Midbrain (tissue), 1 donor: ENCODE data around the gene HDAC7.

Experiments used
- DNase-seq: peaks from one replicate; lab custom pipeline; 2025; lab: John Stamatoyannopoulos, UW

Gene HDAC7

GRCh38 chr12:47746073-47746472, 73.6 kb downstream of the HDAC7 start:
- DNase-seq: no peak

DNA sequence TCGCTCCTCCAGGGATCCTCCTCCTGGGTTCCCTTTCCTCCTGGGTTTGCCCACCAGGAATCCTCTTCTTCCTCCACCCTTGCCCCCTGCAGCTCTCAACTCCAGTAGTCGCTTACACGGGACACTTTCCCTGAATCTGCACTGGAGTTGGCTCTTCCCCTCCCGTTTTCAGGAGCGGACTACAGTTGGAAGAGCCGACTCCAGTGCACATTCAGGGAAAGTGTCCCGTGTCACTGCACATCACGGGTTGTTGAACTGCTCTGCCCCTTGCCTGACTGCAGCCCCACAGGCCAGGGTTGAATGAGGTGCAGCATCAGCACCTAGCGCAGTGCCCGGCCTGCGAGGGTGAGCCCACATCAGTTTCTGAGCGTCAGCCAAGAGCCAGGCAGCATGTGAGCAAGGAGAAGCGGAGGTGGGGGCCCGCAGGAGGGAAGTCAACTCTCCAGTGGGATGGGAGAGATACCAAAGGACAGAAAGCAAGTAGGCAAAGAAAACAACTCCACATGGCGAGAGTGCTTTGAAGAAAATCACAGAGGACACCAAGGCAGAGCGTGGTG, 74.1 kb downstream of the HDAC7 start:
- no peak for DNase-seq

DNA sequence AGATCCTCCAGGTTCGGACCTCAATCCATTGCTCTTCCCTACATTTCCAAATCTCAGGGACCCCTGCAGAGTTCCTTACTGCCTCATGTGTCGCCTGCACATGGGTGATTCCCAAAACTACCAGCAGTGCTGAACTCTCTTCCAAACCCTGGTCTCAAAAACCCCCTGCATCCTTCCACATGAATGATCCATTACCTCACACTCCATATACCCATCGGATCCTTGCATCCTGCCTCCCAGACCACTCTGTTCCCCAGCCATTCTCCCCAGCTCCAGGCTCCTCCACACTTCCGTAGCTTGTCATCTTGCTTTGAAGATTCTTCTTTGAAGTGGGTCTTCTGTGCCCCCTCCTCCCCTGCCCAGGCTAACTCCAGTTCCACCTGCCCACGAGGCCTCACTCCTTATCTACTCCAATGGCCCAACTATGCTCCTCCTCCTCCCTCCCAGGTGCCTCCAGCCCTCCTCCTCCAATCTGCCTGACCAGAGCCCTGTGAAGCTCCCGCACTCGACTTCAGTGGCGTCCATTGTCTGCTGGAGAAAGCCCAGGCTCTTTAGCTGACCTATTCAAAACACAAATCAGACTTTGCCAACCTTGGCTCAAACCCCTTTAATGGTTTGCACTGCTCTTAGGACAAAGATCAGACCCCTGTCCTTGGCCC, 74.8 kb downstream of the HDAC7 start:
- no peak for DNase-seq

DNA sequence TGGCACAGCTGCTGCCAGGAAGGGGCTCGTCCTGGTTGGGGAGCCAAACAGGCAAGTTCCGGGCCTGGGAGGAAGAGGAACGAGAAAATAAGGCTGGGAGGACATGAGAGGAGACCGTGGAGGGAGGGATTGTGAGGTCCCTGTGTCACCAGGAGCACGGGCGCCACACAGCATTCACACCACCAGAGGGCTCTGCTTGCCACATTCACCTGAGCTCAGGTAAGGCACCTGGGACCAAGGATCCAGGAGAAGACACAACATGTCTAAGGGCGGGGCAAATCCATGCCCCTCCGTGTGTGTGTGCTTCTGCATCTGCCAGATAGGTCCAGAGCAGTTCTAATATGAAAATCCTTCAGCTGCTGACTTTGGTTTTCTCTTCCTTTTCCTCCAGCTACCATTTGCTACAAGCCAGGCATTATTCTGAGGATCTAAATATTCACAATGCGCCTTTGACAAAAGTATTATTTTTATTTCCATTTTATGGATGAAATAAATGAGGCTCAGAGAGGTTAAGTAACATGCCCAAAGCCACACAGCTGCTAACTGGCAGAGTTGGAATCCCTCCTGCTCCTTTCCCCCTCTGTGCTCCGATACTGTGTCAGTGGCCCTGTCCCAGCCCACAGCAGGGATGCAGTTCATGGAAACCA, 75.6 kb downstream of the HDAC7 start:
- no peak for DNase-seq

DNA sequence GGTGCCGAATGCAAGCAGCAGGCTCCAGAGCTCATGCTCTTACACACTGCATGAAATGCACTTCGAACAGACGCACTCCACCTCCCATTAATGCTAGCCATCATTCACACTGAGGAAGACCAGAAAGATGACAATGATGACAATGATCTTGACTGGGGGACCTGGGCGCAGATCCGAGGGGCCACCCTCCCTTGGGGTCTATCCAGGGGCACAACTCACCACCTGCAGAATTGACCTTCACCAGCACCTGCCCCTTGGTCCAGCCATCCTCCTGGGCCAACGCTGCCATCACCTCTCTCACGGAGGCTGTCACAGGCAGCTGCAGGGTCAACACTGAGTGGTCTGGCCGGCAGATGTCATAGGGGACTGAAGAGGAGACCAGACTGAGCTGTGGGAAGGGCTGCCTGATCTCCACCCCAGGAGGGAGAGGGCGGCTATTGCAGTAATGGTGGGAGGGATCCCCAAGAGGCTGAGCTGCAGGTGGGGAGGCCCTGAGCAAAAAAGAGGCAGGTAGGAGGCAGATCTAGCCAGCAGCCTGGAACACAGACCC, 76.3 kb downstream of the HDAC7 start:
- DNase-seq: no peak

DNA sequence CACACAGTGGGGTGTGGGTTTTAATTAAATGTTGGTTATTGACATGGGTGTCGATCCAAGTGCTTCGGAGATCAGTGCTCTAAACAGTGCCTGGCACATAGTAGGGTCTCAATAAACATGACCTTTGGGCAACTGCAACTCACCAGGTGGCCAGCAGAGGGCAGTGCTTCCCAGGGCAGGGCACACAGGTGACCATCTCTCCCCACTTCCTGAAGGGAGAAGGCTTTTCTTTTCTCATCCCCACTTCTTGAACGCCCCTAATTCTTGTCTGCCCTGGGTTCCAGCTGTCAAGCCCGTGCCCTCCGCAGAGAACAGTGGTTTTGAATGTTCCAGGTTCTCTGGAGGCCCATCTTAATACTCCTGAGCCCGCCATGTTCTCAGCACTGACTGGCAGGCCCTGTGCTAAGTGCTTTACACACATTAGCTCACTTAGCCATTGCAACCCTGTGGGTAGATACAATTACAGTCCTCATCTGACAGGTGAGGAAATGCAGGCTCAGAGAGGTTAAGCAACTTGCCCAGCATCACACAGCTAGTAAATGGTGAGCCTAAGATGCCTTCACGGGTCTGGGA, 77.4 kb downstream of the HDAC7 start:
- DNase-seq: no peak

DNA sequence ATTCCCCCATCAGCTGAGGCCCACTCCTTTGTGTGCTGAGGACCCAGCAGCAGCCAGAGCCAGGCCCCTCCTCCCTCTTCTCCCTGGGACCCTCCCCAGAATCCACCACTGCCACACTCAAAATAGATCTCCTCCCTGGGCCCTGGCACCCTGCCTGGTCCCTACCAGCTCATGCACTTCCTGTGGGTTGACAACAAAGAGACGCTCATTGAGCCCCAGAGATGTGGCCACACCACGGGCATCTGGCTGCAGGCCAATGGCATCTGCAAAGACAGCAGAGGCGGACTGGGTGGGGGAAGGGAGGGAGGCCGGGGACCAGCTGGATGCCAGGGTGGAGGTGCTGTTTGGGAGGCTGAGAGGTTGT, 78.4 kb downstream of the HDAC7 start:
- DNase-seq: peak; percentile 93

- no peak for DNase-seq
These were observed 78.9 kb downstream of the HDAC7 start for GRCh38 chr12:47740606-47741339.

DNA sequence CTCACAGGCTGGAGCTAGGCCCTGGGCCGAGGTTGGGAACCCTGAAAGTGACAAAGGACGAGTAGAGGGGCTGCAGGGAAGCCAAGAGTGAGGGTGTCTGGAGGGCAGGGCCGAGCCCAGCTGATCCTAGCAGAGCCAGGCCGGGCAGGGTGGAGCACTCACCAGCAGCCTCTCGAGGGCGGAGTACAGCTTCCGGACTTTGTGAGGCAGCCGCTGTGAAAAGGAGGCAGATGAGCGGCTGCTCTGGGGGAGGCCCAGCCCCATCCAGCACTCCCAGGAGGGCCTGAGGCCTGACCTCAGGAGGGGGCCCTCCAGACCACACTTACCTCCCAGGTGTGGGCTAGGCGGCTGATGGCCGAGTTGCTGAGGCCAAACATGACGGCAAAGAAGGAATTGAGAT, 79.7 kb downstream of the HDAC7 start:
- no peak for DNase-seq

- DNase-seq: no peak
These were observed 80.4 kb downstream of the HDAC7 start for GRCh38 chr12:47739297-47739696.

GRCh38 chr12:47737936-47738594, 81.6 kb downstream of the HDAC7 start:
- DNase-seq: no peak

GRCh38 chr12:47736877-47737676, 82.6 kb downstream of the HDAC7 start:
- peak; percentile 82 for DNase-seq

DNA sequence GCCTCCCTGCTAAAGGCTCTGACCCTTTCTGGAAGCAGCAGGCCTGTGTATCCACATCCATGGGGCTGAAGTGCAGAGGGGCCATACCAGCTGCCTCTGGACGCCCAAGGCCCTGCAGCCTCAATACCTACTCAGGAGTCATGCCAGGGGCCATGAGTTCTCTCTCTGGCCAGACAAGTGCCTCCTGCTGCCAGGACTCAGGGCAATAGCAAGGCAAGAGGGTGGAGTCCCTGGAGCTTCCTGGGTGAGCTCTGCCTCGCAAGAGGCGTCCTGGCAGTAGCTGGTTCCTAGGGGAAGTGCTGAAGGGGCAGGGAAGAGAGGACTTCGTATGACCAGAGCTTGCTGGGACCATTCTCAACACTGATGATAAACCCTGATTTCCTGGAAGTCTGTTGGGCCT, 83.5 kb downstream of the HDAC7 start:
- no peak for DNase-seq

GRCh38 chr12:47735649-47736048, 84.1 kb downstream of the HDAC7 start:
- no peak for DNase-seq

DNA sequence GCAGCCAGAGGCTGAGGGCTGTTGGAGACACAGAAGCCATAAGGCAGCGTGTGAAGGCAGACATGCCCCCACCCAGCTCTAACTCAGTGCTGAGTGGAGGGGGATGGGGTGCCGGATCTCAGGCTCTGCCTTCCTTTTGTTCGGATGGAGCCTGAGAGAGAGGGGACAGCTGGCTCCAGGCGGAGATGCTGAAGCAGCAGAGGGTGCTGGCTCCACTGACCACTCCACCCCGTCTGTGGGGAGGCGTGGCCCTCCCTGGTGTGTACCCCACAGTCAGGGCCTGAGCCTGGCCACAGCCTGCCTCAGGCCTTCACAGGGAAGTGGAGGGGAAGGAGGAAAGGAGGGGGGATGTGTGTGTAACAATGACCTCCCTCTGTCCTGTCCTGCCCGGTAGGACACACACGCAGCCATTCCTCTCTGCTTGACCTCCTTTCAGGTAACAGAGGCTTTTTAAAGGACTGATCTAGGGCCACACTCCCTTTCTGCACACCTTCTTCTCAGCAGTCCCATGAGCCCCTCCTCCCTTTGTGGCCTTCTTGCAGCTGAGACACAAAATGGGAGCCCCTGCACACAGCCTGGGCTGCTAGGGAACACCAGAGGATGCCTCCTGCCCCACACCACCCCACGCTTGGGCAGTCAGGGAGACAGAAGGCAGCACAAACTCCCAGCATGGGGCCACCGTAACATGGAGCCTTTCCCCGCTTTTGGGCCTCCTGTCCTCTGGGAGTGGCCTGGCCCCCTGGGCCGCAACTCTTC, 84.8 kb downstream of the HDAC7 start:
- peak; percentile 52 for DNase-seq

DNA sequence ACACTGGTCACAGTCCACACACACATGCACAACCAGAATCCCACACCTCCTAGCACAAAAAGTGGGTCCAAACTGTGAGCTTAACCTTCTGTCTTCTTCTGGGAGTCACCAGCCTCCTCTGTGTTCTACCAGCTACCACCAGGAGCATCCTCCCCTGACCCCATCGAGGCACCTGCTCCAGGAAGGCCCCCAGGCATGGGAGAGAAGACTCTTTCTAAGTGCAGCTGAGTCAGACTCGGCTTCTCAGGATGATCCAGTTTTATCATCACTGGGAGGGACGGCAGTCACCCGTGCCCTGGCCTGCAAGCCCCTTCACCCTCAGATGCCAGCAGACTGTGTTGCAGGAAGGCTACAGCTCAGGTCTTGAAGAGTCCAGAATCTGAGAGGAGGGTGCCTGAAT, 86.6 kb downstream of the HDAC7 start:
- DNase-seq: no peak
